H9 (cell line): ENCODE measurements around the gene C10orf71. TPM values are rescaled to one million over a fixed set of nuclear protein-coding genes. Genes with fewer than 3 reads are reported as not detected.
A peak's percentile ranks its signal among the peaks of the same experiment; 100 is the strongest.

Experiments
- DNase-seq: peaks from one replicate; pipeline ENCODE4 v3.0.0-alpha.2; 2017
- H2AFZ ChIP-seq: one replicate; pipeline ENCODE4 v1.6.1; 2013; ENCODE audit warnings: mild to moderate bottlenecking, low read length, control low read depth, moderate library complexity
- H2AK5ac ChIP-seq: 2 replicates; pipeline ENCODE4 v1.6.1; 2013; ENCODE audit warnings: low read length, control low read depth, mixed read lengths; ENCODE audit not compliant: insufficient read length
- H2BK120ac ChIP-seq: one replicate; pipeline ENCODE4 v1.6.1; 2013; ENCODE audit warnings: low read depth, mild to moderate bottlenecking, low read length, control low read depth, inconsistent platforms; ENCODE audit not compliant: poor library complexity, severe bottlenecking
- H2BK12ac ChIP-seq: 2 replicates; pipeline ENCODE4 v1.6.1; 2013; ENCODE audit warnings: low read length, control low read depth, mixed read lengths, low read depth; ENCODE audit not compliant: insufficient read length
- H2BK15ac ChIP-seq: 2 replicates; pipeline ENCODE4 v1.6.1; 2013; ENCODE audit warnings: low read depth, low read length, control low read depth
- H2BK20ac ChIP-seq: one replicate; pipeline ENCODE4 v1.6.1; 2013; ENCODE audit warnings: low read depth, mild to moderate bottlenecking, low read length, control low read depth, inconsistent platforms; ENCODE audit not compliant: poor library complexity, severe bottlenecking
- H2BK5ac ChIP-seq: 2 replicates; pipeline ENCODE4 v1.6.1; 2013; ENCODE audit warnings: low read length, control low read depth, mixed read lengths; ENCODE audit not compliant: insufficient read length
- H3K14ac ChIP-seq: 2 replicates; pipeline ENCODE4 v1.6.1; 2013; ENCODE audit warnings: low read length, control low read depth; ENCODE audit not compliant: insufficient read depth
- H3K18ac ChIP-seq: 2 replicates; pipeline ENCODE4 v1.6.1; 2013; ENCODE audit warnings: low read depth, mild to moderate bottlenecking, mixed read lengths, low read length, control low read depth; ENCODE audit not compliant: insufficient read length
- H3K23ac ChIP-seq: 2 replicates; pipeline ENCODE4 v1.6.1; 2013; ENCODE audit warnings: low read length, control low read depth, mixed read lengths, low read depth; ENCODE audit not compliant: insufficient read length
- H3K23me2 ChIP-seq: 2 replicates; pipeline ENCODE4 v1.6.1; 2013; ENCODE audit warnings: low read depth, mild to moderate bottlenecking, mixed read lengths, low read length, control low read depth; ENCODE audit not compliant: insufficient read length, poor library complexity, severe bottlenecking
- H3K27ac ChIP-seq: 2 replicates; pipeline ENCODE4 v1.5.1; 2013; ENCODE audit warnings: low read length, control low read depth, mixed read lengths, low read depth; ENCODE audit not compliant: insufficient read length
- H3K27me3 ChIP-seq: 2 replicates; pipeline ENCODE4 v1.6.1; 2013; ENCODE audit warnings: low read length, control low read depth, inconsistent platforms; ENCODE audit not compliant: insufficient read depth
- H3K4ac ChIP-seq: 2 replicates; pipeline ENCODE4 v1.6.1; 2013; ENCODE audit warnings: low read depth, mild to moderate bottlenecking, control low read depth, inconsistent platforms, low read length, moderate library complexity
- H3K4me1 ChIP-seq: 2 replicates; pipeline ENCODE4 v1.6.1; 2013; ENCODE audit warnings: low read length, control low read depth, inconsistent platforms; ENCODE audit not compliant: insufficient read depth
- H3K4me2 ChIP-seq: 2 replicates; pipeline ENCODE4 v1.6.1; 2013; ENCODE audit warnings: low read length, control low read depth, mixed read lengths; ENCODE audit not compliant: insufficient read length, insufficient read depth
- H3K56ac ChIP-seq: 2 replicates; pipeline ENCODE4 v1.6.1; 2013; ENCODE audit warnings: low read depth, mild to moderate bottlenecking, mixed read lengths, low read length, control low read depth; ENCODE audit not compliant: insufficient read length
- H3K79me1 ChIP-seq: 2 replicates; pipeline ENCODE4 v1.6.1; 2013; ENCODE audit warnings: low read depth, mild to moderate bottlenecking, moderate library complexity, low read length, control low read depth, inconsistent platforms; ENCODE audit not compliant: insufficient read depth, poor library complexity, severe bottlenecking
- H3K79me2 ChIP-seq: 2 replicates; pipeline ENCODE4 v1.6.1; 2013; ENCODE audit warnings: low read length, control low read depth, inconsistent platforms; ENCODE audit not compliant: insufficient read depth
- H3K9ac ChIP-seq: 2 replicates; pipeline ENCODE4 v1.6.1; 2013; ENCODE audit warnings: low read length, control low read depth, mixed read lengths; ENCODE audit not compliant: insufficient read length; ENCODE audit errors: extremely low read depth
- H3K9me3 ChIP-seq: one replicate; pipeline ENCODE4 v1.6.1; 2013; ENCODE audit warnings: low read depth, low read length, inconsistent platforms; ENCODE audit not compliant: control insufficient read depth
- H3T11ph ChIP-seq: one replicate; pipeline ENCODE4 v1.6.1; 2013; ENCODE audit warnings: mild to moderate bottlenecking, low read length, control low read depth, inconsistent platforms
- H4K20me1 ChIP-seq: one replicate; pipeline ENCODE4 v1.6.1; 2013; ENCODE audit not compliant: control insufficient read depth, insufficient read length, insufficient read depth
- H4K5ac ChIP-seq: 2 replicates; pipeline ENCODE4 v1.6.1; 2013; ENCODE audit warnings: low read depth, mild to moderate bottlenecking, mixed read lengths, low read length, control low read depth; ENCODE audit not compliant: insufficient read length
- H4K8ac ChIP-seq: replicated peaks from 2 replicates; pipeline ENCODE4 v1.6.1; 2013; ENCODE audit warnings: low read length, control low read depth, mixed read lengths, low read depth; ENCODE audit not compliant: insufficient read length
- H4K91ac ChIP-seq: 2 replicates; pipeline ENCODE4 v1.6.1; 2013; ENCODE audit warnings: low read depth, mild to moderate bottlenecking, moderate library complexity, mixed read lengths, low read length, control low read depth; ENCODE audit not compliant: insufficient read length
- H3K27ac Mint-ChIP-seq, 3 experiments: 2 replicates in 2 of 3; 3 replicates in 1 of 3; pipeline ENCODE4 v1.8.0; 2020 to 2021; ENCODE audit warnings: mixed read lengths in 3 of 3, mild to moderate bottlenecking in 1 of 3, moderate library complexity in 1 of 3
- H3K27me3 Mint-ChIP-seq: 2 replicates; pipeline ENCODE4 v1.8.0; 2021; ENCODE audit warnings: low read depth, mild to moderate bottlenecking, moderate library complexity, mixed read lengths
- H3K36me3 Mint-ChIP-seq, 3 experiments: 2 replicates in 2 of 3; 3 replicates in 1 of 3; pipeline ENCODE4 v1.8.0; 2020 to 2021; ENCODE audit warnings: low read depth in 3 of 3, mixed read lengths in 3 of 3; ENCODE audit not compliant: insufficient read depth in 1 of 3
- H3K4me1 Mint-ChIP-seq, 2 experiments: 2 replicates each; pipeline ENCODE4 v1.8.0; 2020; ENCODE audit warnings: mixed read lengths in 2 of 2
- H3K4me3 Mint-ChIP-seq, 2 experiments: 2 replicates in 1 of 2; 3 replicates in 1 of 2; pipeline ENCODE4 v1.8.0; 2020 to 2021; ENCODE audit warnings: mild to moderate bottlenecking in 2 of 2, mixed read lengths in 2 of 2, moderate library complexity in 1 of 2
- H3K9me3 Mint-ChIP-seq, 2 experiments: 2 replicates in 1 of 2; 3 replicates in 1 of 2; pipeline ENCODE4 v1.8.0; 2020; ENCODE audit warnings: mild to moderate bottlenecking in 2 of 2, mixed read lengths in 2 of 2, moderate library complexity in 1 of 2
- WGBS: extraction: QIAGEN DNeasy Blood & Tissue Kit; methylation state at CpG from one replicate; pipeline ENCODE4 v1.1.7; 2013; ENCODE audit warnings: missing lambda C conversion rate, low lambda C conversion rate, mixed read lengths; ENCODE audit not compliant: insufficient read length; ENCODE audit errors: extremely low coverage; 5-methylcytosine and 5-hydroxymethylcytosine counted together
- total RNA-seq: library from RNA; stranded (reverse); gene quantifications from 2 replicates; pipeline ENCODE4 v1.2.1, GENCODE V29; 2021
- TF ChIP-seq, protein P1 (sequence below): fragments of 200-600 bp; sonication (generic); conservative IDR thresholded peaks from 3 replicates; pipeline ENCODE4 v1.8.0; 2021; ENCODE audit warnings: antibody characterized with exemption, mild to moderate bottlenecking

Gene C10orf71
- total RNA-seq, 1 experiment from 2014 or later: not detected

DNA sequence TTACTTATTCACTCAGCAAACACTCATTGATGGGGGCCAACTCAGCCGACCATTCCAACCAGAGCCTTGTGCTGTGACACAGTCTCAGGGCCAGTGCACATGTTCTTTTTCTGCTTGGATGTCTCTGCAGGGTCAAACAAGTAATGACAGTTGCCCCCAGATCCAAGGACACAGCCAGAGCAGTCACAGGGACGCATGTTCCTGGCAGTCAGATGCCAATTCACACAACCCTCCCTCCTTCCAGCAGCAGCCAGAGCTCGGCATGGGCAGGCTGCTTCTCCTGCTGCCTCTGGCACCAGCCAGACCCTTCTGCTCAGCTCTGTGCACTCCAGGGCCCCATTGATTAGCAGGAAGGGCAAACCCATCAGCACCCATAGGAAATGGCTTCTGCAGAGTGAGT, 76.6 kb downstream of the C10orf71 start:
- no peaks in the 10 kb centered on the region for H3K23me2 ChIP-seq
- Mint-ChIP-seq H3K4me1 (no peaks in the 10 kb centered on the region), H3K27me3 (peaks cover 33% of the 10 kb centered on the region), H3K4me3 (no peak overlapping the region), H3K36me3 (no peaks in the 10 kb centered on the region; a peak in 1 of 7 replicates), H3K9me3 (no peaks in the 10 kb centered on the region), H3K27ac (peak overlapping the region in 1 of 3 experiments; percentile 83; a peak in 1 of 7 replicates)
- no peak for DNase-seq
- no peaks in the 10 kb centered on the region for H3K9me3 ChIP-seq
- H3K4ac ChIP-seq: no peak overlapping the region
- no peak overlapping the region for H3K23ac ChIP-seq
- H3K79me1 ChIP-seq: no peaks in the 10 kb centered on the region
- H2AK5ac ChIP-seq: no peak overlapping the region
- no peak overlapping the region for H2BK12ac ChIP-seq
- WGBS: no CpG with 5 or more reads among the region's 3 CpGs
- no peaks in the 10 kb centered on the region for H3K79me2 ChIP-seq
- no peak overlapping the region for H3K56ac ChIP-seq
- no peak overlapping the region for H2BK20ac ChIP-seq
- no peak overlapping the region for H2BK120ac ChIP-seq
- H3K4me1 ChIP-seq: no peaks in the 10 kb centered on the region
- no peaks in the 10 kb centered on the region for H3K27me3 ChIP-seq
- no peak overlapping the region for H2AFZ ChIP-seq
- no peak overlapping the region for H3K18ac ChIP-seq
- no peak overlapping the region for H4K5ac ChIP-seq
- H3K9ac ChIP-seq: no peak overlapping the region
- no peak overlapping the region for H3K4me2 ChIP-seq
- no peak overlapping the region; the same call in 1 of the 2 replicates for H3K14ac ChIP-seq
- no peak overlapping the region for H4K8ac ChIP-seq
- H4K91ac ChIP-seq: no peak overlapping the region
- no peak overlapping the region for H3K27ac ChIP-seq
- TF ChIP-seq, protein P1, sequence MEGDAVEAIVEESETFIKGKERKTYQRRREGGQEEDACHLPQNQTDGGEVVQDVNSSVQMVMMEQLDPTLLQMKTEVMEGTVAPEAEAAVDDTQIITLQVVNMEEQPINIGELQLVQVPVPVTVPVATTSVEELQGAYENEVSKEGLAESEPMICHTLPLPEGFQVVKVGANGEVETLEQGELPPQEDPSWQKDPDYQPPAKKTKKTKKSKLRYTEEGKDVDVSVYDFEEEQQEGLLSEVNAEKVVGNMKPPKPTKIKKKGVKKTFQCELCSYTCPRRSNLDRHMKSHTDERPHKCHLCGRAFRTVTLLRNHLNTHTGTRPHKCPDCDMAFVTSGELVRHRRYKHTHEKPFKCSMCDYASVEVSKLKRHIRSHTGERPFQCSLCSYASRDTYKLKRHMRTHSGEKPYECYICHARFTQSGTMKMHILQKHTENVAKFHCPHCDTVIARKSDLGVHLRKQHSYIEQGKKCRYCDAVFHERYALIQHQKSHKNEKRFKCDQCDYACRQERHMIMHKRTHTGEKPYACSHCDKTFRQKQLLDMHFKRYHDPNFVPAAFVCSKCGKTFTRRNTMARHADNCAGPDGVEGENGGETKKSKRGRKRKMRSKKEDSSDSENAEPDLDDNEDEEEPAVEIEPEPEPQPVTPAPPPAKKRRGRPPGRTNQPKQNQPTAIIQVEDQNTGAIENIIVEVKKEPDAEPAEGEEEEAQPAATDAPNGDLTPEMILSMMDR: no peak
- no peak overlapping the region for H2BK15ac ChIP-seq
- H4K20me1 ChIP-seq: no peaks in the 10 kb centered on the region
- no peak overlapping the region for H2BK5ac ChIP-seq
- H3T11ph ChIP-seq: no peak overlapping the region

Other genes starting within 250 kb of the C10orf71 start
- 0.35 and 0.44 TPM in 2 replicates for gene VSTM4, start 183.6 kb upstream of the C10orf71 start, total RNA-seq
- gene FAM170B, start 165.1 kb upstream of the C10orf71 start, total RNA-seq: not detected in 2 replicates
- gene TMEM273, start 110.8 kb upstream of the C10orf71 start, total RNA-seq: not detected in 2 replicates
- gene DRGX, start 96.9 kb downstream of the C10orf71 start, total RNA-seq: not detected in 2 replicates
- gene ERCC6, start 240.0 kb downstream of the C10orf71 start, total RNA-seq: 18.2 and 19.5 TPM in 2 replicates